Skeletal muscle cell (primary cell): ENCODE data around the gene SOBP.
A peak's percentile ranks its signal among the peaks of the same experiment; 100 is the strongest.
"Not testable (repeated sequence)": the region's sequence is repeated elsewhere in the genome, so short reads cannot be mapped to it uniquely, and the experiment has no call there.

Experiments used
- DNase-seq: peaks from one replicate; pipeline ENCODE4 v3.0.0-alpha.2; 2010; ENCODE audit warnings: low read depth
- H3K4me3 ChIP-seq: 2 replicates; pipeline ENCODE4 v1.5.1; 2011; ENCODE audit warnings: low read depth, mild to moderate bottlenecking, control low read depth, low read length, moderate library complexity

Gene SOBP

DNA sequence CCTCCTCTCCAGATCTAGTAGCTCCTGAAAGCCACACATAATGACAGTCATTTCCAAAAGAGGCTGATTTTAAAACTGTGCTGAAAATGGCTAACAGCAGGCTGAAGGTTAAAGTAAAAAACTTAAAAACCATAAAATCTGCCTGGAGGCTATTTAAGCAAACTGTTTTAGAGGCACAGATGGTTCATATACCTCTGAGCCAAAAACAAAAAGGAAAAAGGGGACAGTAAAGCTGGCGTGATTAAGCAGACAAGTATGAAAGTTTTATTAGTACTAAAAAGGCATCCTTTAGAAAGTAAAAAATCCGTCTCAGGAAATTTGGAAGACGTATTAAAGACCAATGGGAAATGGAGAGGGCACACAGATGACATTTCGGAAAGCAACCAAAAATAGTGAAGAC, 55.8 kb downstream of the SOBP start:
- no peak for DNase-seq
- H3K4me3 ChIP-seq: no peak overlapping the region

DNA sequence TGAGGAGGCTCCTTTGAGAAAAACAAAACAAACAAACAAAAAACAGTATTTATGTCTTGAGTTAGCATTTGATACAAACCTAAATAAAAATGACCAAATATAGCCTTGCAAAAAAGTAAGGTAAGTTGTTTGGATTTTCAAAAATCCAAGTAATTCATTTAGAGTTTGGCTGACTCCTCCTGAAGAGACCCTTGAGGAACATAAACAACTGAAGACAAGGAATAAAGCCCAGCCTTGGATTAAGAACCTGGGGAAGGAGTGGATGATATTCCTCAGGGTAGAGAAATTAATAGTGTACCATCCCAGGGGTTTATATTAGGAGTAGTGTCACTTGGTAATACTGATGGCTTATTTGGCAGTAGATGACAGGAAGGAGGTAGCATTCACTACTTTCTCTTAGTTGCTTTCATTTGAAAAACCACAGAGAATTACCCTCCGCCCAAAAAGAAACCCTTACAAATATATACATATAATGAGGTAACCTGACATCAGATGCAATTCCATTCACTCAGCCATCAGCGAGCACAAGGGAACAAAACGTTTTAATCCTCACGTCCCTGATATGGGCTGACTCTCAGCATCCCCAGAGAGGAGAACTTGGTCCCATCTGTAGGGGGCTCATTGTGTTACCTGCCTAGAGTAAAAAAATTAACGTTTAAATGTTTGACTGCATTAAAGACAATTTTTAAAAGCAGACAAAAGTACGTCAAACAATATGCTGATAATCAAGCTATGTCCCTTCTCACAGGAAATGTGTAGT, 57.0 kb downstream of the SOBP start:
- no peak overlapping the region for H3K4me3 ChIP-seq
- DNase-seq: no peak

DNA sequence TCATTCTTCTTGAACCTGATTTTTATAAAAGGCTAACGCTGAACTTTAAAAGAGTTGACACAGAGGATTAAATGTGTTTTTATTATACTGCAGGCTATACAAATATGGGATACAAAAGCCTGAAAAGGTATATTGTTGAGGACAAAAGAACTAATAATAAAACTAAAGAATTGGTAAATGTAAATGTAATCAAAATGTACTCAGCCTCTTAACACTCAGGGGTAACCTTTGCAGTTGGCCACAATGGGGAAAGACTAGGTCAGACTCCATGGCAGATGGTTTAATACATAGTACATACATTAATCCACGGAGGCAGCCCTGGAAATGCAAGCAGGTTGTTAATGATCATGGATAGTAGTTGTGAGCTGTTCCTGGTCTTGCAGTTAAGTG, 57.5 kb downstream of the SOBP start:
- no peak for DNase-seq
- no peak overlapping the region for H3K4me3 ChIP-seq

DNA sequence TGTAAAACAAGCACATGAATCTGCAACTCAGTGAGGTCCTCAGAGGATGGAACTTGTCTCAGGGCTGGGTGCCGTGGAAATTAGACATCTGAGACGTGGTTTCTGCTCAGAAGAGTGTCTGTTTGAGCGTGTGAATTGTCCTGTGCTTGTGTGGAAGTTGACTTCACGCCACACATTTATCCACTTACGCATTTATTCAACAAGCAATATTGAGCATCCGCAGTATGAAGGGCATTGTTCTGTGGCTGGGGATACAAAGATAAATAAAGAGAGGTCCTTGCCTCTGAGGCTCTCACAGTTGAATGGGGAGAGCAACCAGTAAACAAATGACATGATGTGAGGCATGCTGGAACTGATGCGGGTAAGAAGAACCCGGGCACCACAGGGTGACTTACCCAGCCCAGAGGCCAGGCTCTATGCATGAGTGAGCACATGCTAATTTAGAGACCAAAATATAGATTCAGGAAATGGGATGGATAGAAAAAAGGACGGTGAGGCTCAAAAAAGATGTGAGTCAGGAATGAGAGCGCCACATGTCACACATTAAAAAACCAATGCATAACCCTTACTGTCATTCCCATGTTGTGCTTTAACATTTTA, 60.4 kb downstream of the SOBP start:
- H3K4me3 ChIP-seq: no peak overlapping the region
- DNase-seq: no peak

DNA sequence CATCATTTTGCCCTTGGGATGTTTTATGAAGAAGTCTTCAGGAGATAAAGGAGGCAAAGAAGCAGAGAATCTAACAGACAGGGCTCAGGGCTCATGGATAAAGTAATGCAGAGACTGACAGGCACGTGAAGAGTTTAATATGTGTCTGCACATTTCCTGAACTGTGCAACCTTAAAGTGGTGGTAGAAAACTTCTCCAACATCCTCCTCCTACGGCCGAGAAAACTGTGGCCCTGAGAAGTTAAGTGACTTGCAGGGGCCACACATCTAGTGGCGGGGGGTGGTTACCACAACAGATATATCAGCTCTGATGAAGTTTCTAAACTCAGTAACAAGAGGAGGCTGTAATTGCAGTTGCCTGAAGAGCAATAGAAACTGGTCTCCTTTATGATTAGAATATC, 61.0 kb downstream of the SOBP start:
- no peak for DNase-seq

DNA sequence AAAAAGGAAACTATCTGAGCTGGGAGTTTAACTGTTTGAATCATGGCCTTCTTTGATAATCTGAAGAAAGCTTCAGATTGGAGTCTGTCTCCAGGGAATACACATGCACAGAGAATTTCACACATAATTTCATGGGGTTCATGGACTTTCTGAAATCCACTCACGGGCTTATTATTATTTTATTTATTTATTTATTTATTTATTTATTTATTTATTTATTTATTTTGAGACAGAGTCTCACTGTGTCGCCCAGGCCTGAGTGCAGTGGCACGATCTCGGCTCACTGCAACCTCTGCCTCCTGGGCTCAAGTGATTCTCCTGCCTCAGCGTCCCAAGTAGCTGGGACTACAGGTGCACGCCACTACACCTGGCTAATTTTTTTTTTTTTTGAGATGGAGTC, 63.2 kb downstream of the SOBP start:
- not testable (repeated sequence) for DNase-seq, H3K4me3 ChIP-seq

More for the DNA sequence above, 61.0 kb downstream of the SOBP start:
- H3K4me3 ChIP-seq: no peak overlapping the region

DNA sequence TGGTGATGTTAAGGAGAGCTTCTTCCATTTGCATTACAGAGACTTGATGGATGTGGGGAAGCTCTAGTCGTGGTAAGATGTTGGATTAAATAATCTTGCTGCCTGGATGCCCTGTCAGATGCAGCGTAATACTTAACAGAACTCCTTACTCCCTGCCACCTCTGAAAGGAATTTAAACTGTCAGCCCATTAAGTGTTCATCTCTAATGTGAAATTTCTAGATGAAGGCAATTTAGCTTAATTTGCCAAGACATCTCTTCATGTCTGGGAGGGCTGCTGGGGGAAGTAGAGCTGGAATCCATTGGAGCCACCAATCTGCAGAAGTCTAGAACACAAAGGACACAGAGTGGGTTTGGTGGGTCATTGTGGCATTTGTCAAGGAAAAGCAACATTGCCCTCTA, 64.4 kb downstream of the SOBP start:
- DNase-seq: no peak
- H3K4me3 ChIP-seq: no peak overlapping the region

DNA sequence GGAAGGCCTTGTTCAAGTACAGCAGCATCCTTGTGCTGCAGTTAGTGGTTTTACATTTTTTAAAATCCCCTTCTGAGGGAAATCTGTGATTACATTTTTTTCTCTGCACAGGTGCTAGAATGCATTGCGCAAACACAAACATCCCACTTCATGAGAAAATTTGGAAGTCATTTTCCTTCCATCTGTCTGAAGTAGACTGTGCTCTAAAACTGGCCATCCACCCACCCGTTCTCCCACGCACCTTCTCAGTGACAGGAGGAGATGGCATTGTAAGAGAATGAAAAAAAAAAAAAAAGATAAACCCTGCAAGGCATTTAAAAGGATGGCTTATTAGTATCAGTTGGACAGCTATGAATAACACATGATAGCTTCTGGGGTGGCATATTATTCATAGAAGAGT, 65.0 kb downstream of the SOBP start:
- no peak overlapping the region for H3K4me3 ChIP-seq
- DNase-seq: no peak

DNA sequence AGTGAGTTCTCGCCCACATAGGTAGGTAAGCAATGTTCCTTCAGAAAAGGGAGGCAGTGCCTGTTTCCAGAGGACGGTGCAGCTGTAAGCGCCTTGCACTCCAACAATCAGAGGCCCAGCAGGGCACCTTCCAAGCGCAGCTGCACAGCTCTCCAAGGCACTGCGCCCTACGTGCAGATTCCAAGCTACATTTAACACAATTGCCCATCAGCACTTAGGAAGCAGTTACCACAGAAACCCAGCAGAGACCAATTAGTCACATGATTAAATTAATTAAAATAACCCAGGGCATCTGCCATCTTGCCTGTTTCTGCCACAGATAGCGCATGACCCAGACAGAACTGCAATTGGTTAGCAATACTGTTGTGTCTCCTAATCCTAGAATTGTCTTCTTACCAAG, 65.5 kb downstream of the SOBP start:
- no peak overlapping the region for H3K4me3 ChIP-seq
- no peak for DNase-seq

DNA sequence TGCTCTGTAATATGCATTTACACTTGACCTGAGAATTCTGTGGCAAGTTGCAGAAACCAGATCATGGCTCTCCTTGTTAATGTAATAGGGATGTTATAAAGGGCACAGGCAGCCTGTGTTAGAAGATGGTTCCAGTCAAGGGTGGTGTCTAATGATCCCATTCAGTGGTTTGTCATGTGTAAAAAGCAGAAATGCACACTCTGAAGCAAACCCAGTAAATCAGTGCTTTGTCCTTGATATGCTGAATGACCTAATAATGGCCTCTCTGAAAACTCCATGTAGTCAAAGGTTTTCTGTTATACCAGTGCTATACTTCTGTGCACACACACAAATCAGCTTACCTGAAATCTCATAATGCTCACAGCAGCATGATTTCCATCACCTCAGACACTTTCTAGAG, 66.2 kb downstream of the SOBP start:
- no peak for DNase-seq
- H3K4me3 ChIP-seq: no peak overlapping the region

DNA sequence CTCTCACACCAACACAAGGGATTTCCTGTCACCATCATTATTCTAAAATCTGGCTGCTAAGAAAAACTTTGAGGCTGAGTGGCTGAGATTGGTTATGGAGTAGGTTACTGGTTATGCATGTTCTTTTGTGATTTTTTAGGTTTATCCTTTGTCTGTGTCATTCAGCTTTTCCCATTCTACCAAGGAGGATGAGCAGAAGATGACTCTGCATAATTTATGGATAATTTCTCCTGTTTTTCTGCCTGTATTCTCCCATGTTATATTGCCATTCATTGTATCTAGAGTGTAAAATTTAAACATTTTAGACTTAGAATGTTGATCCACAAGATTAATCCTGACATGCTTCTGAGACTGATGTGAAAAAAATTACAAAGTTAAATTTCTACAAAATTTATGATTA, 67.8 kb downstream of the SOBP start:
- DNase-seq: no peak
- H3K4me3 ChIP-seq: no peak overlapping the region

DNA sequence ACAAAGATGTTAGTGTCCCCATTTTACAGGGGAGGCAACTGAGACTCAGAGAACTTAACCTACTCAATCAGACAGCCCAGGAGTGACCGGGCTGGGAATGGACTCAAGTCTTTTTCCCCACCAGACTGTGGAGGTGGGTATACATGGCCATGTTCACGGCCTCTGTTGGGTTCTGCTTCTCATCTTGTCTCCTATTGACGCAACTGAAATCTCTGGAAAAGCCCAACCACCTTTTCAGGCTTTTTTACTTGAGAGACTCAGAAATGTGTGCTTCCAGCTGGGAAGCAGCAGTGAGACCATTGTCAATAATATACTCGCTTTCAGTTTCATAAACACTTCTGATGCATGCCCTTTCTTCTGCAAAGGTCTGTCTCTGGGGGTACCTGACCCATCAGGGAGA, 70.7 kb downstream of the SOBP start:
- DNase-seq: peak; percentile 22

DNA sequence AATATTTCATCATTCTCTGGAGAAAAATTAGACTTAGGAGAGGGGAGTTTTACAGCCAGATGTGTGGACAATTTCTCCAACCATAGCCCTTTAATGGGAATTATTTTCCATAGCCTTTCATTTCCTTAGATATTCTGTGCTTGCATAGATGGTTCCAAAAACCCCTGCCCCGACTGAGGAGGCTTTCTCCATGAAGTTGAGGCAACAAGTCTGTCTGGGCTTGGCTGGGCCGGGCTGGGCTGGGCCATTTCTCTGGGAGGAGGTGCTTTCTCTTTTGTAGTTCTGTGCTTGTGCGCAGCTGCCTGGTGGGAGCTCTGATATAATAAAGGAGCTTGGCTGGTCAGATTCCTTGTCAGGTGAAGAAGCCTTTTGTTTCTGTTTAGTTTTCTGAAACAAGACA, 71.4 kb downstream of the SOBP start:
- H3K4me3 ChIP-seq: no peak overlapping the region
- no peak for DNase-seq

More for the DNA sequence above, 70.7 kb downstream of the SOBP start:
- no peak overlapping the region for H3K4me3 ChIP-seq

DNA sequence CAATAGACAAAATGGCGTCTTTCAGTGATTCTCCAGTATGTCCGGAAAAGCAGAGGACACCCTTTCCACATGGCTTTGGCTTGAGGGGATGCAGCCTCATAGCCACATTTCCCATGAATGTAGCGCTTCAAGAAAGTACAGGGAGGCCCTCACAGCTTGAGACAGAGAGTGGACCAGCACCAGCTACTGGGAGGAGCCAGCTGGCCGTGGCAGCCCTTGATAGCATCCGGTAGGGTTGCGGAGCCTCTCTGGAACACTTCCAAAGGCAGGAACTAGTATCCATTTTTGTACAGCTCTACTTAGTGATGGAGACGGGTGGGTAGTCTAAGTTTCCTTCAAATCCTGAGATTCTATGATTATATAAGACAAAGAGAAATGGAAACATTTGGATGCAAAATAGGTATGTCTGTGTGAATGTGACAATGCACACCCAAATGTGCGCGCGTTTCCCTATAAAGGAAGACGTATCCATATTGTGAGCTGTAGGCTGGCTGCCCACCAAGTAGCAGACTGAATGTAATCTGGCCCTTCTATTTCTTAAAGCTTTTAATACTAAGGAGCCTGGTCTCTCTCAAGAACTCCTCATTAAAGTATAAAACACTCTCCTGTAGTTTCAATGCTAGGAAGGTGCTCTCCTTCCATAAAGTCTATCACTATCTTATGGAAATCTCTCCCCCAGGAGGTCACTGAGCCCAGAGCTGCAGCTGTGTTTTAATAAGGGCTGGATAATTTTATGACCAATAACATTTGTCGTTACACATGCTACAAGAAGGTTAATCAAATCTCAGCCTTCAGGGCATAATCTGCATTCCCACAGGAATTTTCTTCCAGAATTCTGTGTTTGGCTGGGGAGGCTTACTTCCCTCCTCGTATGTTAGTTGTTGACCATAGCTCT, 74.0 kb downstream of the SOBP start:
- H3K4me3 ChIP-seq: no peak overlapping the region

DNA sequence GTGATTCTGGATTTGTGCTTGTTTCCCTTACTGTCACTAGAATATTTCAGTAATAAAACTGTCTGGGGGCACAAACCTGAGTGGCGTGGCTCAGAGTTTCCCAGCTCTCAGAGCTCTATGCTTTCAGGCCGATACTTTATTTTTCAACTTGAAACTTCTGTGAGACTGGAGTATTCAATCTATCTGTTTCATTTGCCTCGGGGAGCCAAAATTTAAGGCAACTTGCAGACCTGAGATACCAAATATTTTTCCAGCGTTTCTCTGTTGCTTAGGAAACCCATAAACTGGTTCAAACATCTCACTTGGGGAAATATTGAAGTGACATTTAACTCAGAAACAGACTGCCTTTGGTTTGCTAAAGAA, 74.7 kb downstream of the SOBP start:
- no peak overlapping the region for H3K4me3 ChIP-seq
- no peak for DNase-seq

More for the DNA sequence above, 74.0 kb downstream of the SOBP start:
- DNase-seq: no peak

DNA sequence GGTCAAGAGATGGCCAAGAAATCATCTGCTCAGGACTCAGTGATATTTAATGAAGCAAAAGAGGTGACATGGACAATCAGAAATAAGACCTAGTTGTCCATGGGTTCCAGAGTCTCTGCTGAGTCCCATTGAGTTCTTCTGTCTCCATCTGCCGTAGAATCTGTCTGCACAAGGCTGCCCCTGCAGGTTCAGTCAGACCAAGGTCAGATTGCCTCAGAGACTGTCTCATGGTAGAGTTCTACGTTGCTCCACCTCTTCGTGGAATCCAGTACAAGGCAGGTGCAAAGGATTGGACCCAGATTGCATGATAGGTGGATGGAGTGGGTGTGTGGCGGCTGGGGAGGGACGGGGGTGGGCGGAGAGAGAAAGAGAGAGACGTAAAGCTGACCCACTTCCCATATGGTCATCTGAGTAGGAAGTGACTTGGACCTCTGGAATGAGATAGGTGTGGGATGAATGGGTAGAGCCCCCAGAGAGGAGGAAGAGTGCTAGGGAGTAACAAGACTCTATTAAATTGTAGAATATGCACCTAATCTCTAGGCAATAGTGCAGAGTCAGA, 75.3 kb downstream of the SOBP start:
- no peak for DNase-seq
- no peak overlapping the region for H3K4me3 ChIP-seq

DNA sequence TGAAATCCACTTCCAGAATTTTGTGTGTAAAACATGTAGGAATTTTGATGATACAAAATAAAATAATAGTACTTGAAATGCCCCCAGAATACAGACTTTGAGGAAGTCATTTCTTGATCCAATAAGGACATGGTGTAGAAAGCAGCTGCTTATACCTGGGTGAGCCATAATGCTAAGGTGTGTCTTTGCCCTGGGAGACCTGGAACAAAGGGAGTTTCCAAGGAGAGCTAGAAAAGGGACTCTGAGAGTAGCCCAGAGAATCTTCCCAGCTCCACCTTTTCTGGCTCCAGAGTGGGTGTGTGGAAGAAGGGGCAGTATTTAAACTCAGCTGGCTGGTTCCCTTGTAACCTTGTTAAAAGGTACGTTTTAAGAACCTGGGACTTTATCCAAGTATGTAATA, 77.7 kb downstream of the SOBP start:
- DNase-seq: no peak
- H3K4me3 ChIP-seq: no peak overlapping the region

DNA sequence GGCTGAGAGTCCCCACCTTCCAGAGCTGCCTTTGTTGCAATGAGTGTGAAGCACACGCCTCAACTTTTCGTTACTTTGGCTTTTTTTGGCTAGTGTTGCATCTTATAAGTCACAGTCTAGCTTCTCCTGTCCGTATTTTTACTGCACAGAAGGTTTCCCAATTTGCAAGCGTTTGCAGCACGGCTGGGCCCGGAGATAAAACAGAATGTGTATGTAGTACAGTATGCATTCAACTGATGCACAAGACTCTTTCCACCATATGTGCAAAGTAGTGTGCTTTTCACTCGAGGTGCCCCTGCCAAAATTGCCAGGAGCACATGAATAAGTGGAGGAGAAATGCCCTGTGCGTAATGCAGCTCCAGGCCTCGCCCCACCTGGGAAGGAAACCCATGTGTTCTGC, 79.6 kb downstream of the SOBP start:
- no peak for DNase-seq
- no peak overlapping the region for H3K4me3 ChIP-seq

DNA sequence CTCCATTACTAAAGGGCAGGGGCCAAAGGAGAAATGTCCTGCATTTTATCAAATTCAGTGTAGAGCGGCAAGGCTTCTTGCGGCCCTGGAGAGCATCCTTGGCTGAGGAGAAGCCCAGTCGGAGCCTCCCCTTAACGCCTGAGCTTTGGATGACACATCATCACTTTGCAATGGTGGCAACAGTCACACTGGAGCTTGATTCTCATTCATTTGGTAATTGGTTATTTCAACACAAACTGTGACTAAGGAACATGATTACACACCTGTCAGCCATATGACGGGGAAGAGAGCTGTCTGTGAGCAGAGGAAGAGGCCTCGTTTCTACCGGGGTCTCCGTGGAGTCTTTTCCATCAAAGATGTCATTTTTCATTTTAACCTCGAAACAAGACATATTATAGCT, 81.4 kb downstream of the SOBP start:
- H3K4me3 ChIP-seq: no peak overlapping the region
- DNase-seq: no peak

DNA sequence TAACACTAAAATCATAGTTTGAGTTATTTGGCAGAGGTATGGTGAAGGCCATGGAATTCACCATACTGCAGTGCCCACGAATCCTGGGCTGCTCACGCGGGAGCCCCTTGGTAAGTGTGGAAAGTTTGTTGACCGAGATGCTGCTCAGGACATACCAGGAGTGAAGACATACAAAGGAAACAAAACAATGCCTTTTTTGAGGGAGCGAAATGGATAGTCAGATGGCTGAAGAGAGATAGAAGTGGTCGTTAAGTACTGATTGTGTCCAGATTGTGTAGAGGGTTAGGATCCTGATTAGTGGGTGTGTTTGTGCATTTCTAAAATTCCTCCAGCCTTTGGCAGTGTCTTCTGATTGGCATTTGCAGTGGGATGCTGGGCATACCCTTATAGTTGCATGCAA, 83.0 kb downstream of the SOBP start:
- no peak for DNase-seq
- H3K4me3 ChIP-seq: no peak overlapping the region
